ENCODE results near the gene HECTD2.
"Not testable (repeated sequence)": the region's sequence is repeated elsewhere in the genome, so short reads cannot be mapped to it uniquely, and the experiment has no call there.

Gene HECTD2

DNA sequence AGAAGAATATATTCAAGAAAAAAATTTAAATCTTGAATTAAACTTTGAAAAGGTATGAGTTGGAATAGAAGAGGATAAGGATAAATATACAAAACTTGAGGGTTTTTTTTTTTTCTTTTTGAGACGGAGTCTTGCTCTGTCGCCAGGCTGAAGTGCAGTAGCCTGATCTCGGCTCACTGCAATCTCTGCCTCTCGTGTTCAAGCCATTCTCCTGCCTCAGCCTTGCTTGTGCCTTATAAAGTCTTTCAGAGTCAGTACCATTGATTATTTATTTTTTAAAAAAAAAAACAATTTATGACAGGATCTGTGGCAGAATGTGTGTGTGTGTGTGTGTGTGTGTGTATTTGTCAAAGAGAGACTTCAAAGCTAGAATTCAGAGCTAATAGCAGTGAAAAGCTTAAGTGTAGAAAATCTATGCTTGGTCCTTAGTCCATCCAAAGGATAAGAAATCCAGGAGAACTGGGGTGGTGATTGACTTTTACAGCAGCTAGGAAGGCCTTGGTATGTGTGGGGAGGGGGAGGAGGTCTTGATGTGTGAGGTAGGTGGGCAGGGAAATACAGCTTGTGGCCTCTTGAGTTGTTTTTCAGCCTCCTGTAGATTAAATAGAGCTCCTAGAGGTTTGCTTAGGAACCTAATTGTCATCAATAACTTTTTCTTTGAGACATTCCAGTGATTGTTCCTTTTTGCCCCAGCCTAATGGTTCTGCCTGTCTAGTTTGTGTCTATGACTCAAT is 2.4 kb downstream of the HECTD2 start:
- DNase-seq = no peak

DNA sequence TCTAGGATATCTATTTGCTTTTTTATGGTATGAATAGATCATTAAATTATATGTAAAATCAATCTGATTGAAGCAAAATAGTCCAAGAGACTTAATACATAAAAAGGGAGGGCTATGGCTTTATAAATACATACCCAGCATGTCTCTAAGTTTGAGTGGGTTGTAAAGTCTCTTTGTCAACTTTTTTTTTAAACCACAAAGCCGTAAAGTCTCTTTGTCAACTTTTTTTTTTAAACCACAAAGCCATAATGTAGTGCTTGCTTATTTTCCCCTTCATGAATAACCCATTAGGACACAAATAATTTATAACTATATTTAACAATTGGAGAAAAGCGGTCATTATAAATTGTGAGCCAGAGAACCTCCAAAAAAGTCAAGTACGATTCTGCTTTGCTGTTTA is 5.7 kb downstream of the HECTD2 start:
- DNase-seq = no peak

DNA sequence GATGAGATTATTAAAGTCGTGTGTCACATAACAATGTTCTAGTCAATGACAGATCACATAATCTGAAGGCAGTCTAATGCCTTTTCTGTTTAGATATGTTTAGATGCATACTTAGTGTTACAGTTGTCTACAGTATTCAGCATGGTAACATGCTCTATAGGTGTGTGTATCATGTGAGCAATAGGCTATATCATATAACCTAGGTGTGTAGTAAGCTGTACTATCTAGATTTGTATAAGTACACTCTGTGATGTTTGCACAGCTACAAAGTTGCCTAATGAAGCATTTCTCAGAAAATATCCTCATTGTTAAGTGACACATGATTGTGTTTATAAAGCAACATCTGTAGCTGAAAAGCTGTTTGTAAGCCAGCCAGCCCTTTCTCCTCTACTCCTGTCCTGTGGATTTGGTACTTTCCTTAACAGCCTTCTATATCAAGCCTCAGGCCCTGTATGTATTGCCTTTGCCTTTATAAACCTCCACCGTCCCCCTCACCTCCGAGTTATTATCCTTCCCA is 6.3 kb downstream of the HECTD2 start:
- no peak for DNase-seq

DNA sequence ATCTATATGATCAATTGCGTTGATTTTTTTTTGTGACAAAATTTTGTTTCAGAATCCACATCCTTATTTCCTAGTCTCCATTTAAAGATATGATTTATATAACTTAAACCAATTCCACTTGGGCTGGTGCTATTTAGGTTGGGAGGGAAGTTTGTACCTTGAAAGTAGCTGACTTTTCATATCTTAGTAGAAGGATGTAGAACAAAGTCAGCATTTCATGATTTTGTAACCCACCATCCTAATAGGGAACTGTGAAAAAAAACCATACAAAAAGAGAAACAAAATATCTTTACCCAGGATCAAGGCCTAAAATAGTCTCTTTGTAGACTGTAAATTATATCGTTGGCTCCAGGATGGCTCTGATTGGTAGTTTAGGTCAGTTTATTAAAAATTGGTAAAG is 8.3 kb downstream of the HECTD2 start:
- no peak for DNase-seq

DNA sequence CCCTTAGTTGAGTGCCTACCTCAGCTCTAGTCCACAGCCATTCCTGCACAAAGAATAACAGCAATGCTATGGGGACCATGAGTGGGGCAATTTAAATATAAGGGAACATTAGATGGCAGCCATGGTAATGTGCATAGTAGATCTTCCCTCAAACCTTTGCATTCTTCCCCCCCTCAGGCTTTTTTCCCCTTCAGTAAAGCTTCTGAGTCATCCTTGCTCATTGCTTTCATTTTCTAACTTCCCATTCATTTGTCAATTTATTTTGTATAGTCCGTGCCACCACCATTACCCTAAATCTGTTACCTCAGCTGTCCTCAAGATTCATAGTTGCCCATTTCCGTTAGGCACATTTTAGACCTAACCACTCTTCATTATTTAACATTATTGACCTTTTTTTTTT is 10.7 kb downstream of the HECTD2 start:
- no peak for DNase-seq

DNA sequence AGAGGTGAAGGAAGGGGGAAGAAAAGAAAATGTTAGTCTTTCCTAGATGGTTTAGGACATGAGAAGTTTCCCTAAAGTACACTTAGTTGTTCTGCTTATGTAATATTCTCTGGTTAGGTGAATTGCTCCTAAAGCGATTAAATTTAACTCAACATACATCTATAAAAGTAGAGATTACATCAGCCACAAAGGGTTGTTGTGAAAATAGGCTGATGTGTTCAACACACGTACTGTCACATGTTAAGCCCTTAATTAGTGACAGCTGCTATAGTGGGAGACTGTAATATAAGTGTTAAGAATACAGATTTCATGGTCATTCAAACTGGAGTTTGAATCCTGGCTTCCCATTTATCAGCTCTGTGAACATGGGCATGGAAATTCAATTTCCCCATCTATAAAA is 12.8 kb downstream of the HECTD2 start:
- no peak for DNase-seq

DNA sequence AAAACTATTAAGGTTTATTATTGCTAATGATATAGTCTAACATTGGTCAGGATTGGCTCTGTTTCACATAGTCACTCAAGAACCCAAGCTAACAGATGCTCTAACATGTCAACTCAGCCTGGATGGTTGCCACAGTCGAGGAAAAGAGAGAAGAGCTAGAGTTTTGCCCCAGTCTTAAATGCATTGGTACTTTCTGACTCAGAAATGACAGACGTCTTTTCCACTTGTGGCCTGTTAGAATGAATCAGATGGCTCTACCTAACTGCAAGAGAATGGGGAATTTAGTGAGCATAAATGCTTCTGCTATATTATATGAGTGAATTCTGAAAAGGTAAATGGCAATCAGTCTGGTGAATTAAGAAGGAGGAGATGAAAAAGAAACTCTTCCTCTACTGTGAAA is 13.9 kb downstream of the HECTD2 start:
- DNase-seq = no peak

DNA sequence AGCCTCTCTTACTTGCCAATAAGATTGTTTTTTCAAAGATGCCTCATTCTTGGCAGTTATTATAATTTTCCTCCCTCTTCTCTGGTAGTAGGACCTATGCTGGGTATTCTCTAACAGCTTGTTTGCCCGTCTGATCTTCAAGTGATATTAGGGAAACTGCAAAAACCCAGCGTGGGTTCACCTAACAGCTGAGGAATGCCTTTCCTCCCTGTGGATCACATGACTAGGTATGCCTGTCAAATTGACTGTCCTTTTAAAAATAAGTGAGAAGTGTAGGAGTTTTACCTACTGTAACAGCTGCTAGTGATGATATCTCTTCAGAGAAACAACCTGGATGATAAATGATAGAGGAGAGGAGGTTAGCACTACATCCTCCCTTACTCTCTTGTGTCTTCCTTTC is 22.0 kb downstream of the HECTD2 start:
- DNase-seq = no peak

DNA sequence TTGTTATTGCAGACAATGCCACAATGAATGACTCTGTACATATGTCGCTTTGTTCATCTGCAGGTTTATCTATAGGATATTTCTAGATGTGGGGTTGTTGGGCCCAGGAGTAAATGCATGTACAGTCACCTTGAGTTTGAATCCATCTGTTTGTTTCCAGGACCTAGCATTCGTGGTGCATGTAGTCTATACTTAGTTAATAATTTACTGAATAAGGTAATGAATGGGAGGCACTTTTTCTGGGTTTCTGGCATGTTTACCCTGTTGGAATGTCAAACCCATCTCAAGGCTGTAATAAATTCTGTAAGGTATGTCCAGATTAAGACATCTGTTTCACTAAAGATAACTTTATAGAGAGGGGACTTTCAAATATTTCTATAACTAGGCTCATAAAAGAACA is 23.5 kb downstream of the HECTD2 start:
- no peak for DNase-seq

DNA sequence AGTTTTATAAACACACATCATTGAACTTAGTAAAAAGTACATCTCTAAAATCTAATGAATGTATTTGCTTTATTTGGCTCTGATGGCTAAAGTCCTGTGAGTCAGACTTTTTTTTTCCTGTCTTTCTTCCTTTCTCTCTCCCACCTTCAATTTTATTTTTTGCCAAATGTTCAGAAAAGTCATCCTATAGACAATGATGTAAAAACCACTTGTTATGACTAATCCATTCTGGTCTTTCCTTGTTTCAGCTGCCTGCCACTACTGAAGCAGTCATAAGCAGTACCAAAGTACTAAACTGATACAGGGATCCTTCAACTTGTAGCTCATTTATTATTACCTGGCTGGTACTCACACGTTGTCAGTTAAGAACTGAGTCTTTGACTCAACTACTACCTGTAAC is 23.9 kb downstream of the HECTD2 start:
- DNase-seq = no peak

DNA sequence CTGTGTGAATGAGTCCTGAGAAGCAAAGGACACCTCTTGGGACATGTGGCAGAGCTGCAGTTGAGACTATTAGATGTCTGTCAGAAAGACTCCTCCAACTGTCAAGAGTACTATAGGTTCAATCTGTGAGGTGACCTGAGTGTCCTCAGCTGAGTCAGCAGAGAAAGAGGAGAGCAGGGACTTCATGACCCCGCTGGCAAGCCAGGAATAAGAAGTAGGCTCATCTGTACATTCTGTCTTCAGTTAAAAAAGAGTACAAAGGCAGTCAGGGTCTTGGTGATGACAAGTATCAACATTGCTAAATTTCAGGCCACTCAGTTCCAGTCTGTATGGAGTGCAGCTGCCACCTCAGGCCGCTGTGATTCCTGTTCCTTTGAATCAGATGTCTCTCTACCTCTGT is 25.1 kb downstream of the HECTD2 start:
- DNase-seq = no peak

DNA sequence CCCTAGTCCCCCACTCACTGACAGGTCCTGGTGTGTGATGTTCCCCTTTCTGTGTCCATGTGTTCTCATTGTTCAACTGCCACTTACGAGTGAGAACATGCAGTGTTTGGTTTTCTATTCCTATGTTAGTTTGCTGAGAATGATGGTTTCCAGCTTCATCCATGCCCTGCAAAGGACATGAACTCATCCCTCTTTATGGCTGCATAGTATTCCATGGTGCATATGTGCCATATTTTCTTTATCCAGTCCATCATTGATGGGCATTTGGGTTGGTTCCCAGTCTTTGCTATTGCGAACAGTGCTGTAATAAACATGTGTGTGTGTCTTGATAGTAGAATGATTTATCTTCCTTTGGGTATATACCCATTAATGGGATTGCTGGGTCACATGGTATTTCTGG is 28.1 kb downstream of the HECTD2 start:
- DNase-seq = not testable (repeated sequence)

DNA sequence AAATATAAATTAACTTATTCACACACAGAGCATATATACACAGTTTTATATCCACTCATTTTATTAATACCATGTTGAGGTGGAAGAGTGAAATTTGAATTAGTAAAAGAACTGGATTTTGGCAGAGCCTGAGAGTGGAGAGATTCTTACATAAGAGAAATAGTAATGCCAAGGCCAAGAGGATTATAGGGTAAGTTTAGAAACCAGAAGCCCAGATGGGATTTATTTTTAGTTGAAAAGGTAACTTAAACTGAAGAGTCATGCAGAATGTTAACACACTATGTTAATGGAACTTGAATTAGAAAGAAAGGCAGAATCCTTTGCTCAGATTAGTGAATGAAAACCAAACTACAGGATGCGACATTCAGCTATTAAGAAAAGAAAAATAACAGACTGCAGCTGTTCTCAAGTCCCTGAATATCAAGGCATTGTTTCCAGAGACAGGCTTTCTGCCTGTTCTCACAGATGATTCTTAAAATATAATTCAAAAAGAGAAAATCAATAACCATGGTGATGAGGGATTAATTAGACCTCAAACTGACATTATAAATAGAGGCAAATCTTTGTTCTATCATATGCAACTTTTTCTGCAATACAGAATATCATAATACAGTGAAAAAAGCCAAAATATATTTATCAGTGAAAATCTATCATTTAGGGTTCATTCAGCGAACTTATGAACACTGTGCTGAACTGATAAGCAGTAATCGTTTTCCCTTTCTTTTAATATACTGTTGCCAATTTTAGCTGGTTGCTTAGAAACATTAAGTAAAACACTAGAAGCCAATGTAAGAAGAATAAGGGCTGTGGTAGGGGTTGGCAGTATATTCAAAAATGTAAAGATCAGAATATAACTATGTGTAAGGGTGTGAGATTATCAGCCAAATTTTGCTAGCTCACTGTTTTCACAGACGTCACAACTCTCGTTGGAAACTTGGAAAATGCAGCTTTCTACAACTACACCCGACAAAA is 34.4 kb downstream of the HECTD2 start:
- DNase-seq = no peak

DNA sequence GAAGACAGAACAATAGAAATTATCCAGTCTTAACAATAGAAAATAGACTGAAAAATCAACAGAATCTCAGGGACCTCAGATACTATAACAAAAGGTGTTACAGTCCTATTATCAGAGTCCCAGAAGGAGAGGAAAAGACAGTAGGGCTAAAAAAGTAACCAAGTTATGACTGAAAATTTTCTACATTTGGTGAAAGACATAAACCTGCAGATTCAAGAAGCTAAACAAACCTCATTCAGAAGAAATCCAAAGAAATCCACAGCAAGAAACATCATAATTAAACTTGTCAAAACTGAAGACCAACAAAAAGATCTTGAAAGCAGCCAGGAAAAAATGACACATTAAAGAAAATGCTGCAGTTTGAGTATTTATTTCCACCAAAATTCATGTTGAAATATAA is 41.9 kb downstream of the HECTD2 start:
- no peak for DNase-seq

DNA sequence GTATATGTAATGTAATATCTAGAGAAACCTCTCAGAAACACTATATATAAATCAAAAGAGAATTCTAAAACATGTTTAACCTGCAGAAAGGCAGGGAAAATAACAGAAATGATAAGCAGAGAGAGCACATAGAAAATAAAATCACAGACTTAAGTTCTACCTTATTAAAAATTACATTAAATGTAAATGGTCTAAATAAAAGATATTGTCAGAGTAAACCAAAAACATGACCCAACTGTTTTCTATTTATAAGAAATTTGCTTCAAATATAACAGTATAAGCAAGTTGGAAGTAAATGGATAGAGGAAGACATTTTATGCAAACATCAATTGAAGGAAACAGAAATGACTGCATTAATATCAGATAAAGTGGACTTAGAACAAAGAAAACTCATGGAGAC is 43.4 kb downstream of the HECTD2 start:
- no peak for DNase-seq

DNA sequence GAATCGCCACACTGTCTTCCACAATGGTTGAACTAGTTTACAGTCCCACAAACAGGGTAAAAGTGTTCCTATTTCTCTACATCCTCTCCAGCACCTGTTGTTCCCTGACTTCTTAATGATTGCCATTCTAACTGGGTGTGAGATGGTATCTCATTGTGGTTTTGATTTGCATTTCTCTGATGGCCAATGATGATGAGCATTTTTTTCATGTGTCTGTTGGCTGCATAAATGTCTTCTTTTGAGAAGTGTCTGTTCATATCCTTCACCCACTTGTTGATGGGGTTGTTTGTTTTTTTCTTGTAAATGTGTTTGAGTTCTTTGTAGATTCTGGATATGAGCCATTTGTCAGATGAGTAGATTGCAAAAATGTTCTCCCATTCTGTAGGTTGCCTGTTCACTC is 45.0 kb downstream of the HECTD2 start:
- DNase-seq = not testable (repeated sequence)

DNA sequence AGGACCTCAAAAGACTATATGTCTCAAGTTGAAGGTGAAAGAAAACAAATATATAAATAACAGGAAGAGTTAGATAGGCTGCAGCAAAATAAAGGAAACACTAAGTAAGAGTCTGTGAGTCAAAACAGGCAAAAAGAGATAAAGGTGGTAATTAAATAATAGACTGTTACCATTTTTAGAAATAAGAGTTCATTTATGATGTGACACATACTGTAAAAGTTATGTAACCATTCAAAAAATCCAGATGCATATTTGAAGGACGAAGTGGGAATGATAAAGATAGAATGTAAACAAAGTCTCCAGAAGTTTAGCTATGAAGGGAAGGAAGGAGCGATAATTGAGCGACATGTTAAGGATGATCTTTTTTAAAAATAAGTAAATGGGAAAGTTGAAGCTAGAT is 50.5 kb downstream of the HECTD2 start:
- no peak for DNase-seq

DNA sequence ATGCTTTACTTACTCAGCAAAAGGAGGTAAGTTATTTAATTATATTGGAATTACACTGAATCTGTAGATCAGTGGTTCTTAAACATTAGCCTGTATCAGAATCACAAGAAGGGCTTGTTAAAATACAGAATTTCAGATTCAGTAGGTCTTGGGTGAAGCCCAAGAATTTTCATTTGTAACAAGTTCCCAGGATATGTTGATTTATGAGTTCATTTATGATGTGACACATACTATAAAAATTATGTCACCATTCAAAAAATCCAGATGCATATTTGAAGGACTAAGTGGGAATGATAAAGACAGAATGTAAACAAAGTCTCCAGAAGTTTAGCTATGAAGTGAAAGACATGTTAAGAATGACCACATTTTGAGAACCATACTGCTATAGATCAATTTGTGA is 52.3 kb downstream of the HECTD2 start:
- no peak for DNase-seq

DNA sequence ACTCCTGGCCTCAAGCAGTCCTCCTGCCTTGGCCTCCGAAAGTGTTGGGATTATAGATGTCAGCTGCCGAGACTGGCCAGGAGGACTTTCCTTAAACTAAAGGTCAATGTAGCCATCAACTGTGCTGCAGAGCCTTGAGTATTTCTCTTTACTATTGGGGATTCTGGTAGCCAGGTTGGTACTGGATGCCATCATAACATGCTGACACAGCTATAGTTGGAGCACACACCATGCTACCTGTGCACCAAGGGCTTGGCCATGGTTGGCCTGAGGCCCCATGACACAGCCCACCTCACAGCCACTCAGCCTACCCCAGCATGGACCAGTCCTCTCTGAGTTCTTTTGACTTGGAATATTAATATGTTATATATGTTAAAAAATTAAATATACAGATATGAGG is 54.4 kb downstream of the HECTD2 start:
- DNase-seq = no peak

DNA sequence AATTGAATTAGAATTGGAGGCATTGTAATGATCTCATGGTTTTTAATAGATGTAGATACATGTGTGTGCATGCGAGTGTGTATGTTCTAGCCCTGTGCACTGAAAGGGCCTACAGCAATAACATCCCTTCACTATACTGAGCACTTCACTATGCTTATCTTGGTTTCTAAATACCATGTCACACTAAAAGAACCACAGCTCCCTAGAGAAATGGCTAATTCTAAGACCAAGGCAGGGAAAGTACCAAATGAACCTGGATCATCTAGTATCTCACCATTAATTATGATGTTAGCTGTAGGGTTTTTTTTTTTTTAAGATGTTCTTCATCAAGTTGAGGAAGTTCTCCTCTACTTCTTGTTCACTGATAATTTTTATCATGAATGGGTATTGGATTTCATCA is 55.1 kb downstream of the HECTD2 start:
- DNase-seq = no peak

DNA sequence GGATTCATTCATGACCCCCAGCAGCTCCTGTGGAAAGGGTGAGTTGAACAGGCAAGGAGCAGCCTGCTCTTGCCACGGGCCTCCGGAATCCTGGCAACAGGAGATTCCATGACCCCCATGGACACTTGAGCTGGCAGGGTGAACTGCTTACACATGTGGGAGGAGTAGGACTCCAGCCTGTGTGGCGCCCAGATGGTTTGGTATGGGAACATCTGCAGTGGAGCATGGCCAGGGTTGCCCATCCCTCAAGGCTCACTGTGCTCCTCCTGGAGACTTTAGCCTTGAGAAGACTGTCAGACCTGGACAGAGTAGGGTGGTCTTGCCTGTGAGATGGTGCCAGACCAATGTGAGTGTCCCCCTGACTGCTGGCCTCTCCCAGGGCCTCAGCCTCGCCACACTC is 57.0 kb downstream of the HECTD2 start:
- no peak for DNase-seq

DNA sequence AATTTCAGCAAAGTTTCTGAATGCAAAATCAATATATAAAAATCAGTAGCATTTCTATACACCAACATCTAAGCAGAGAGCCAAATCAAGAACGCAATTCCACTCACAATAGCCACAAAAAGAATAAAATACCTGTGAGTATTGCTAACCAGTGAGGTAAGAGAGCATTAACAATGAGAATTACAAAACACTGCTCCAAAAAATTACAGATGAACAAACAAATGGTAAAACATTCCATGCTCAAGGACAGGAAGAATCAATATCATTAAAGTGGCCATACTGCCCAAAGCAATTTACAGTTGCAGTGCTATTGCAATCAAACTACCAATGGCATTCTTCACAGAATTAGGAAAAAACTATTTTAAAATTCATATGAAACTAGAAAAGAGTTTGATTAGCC is 61.5 kb downstream of the HECTD2 start:
- DNase-seq = no peak

DNA sequence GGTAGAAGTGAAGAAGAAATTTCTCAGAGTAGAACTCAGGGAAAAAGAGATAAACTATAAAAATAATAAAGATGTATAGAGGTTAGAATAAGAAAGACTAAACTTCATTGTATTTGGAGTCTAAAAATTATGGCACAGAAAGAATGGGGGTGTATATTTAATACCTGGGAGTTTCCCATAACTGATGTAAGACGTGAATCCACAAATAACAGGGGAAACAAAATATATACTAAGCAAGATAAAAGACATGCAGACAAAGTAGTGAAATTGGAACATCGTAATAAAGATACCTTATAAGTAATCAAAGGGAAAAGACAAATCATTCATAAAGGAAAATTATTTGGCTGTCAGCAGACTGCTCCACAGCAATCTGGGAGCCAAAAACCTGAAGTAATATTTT is 62.8 kb downstream of the HECTD2 start:
- no peak for DNase-seq

DNA sequence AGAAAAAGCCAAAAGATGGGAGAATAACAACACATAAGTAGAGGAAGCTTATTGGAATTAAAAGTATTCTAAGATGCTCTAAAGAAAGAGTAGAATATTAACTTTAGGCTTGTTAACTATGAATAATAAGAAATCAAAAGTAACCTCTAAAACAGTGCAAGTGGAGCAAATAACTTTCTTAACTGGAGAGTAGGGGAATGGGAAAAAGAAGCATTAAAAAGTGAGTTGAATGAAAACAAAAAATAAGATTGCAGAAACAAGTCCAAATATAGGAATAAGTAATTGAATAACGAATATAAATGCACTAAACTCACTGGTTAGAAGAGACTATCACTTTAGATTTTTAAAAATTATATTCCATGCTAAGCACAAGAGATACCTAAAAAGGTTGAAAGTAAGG is 63.9 kb downstream of the HECTD2 start:
- DNase-seq = no peak
